GM19238 (cell line): Measurements from ENCODE around the gene ATG16L2.

Source experiments
- DNase-seq: peaks from one replicate; pipeline ENCODE4 v3.0.0; 2011; ENCODE audit warnings: low spot score; ENCODE audit not compliant: insufficient read length

The ATG16L2 gene

GRCh38 chr11:72814286-72815109 lies at the start of gene ATG16L2:
ATG16L2 (plus strand) TSS chr11:72814411; CDS start chr11:72814446, 35 bp downstream.
- DNase-seq, result peak; percentile 89

- no peak for DNase-seq
These were observed 49.7 kb upstream of the ATG16L2 start for GRCh38 chr11:72764503-72764902.

GRCh38 chr11:72766152-72766902 lies 47.9 kb upstream of the ATG16L2 start:
- DNase-seq, result no peak

GRCh38 chr11:72767203-72768062 lies 46.8 kb upstream of the ATG16L2 start:
- DNase-seq, result no peak

GRCh38 chr11:72768581-72768980 lies 45.6 kb upstream of the ATG16L2 start:
- no peak for DNase-seq

- no peak for DNase-seq
These were observed 44.5 kb upstream of the ATG16L2 start for GRCh38 chr11:72769680-72770079.

GRCh38 chr11:72770799-72771198 lies 43.4 kb upstream of the ATG16L2 start:
- no peak for DNase-seq

- DNase-seq, result no peak
These were observed 42.7 kb upstream of the ATG16L2 start for GRCh38 chr11:72771507-72771906.

GRCh38 chr11:72772059-72772458 lies 42.2 kb upstream of the ATG16L2 start:
- DNase-seq, result no peak

- DNase-seq, result no peak
These were observed 40.9 kb upstream of the ATG16L2 start for GRCh38 chr11:72773291-72773690.

- no peak for DNase-seq
These were observed 40.5 kb upstream of the ATG16L2 start for GRCh38 chr11:72773696-72774095.

GRCh38 chr11:72774499-72774898 lies 39.7 kb upstream of the ATG16L2 start:
- DNase-seq, result no peak

GRCh38 chr11:72775288-72776110 lies 38.7 kb upstream of the ATG16L2 start:
- DNase-seq, result no peak

- no peak for DNase-seq
These were observed 37.9 kb upstream of the ATG16L2 start for GRCh38 chr11:72776117-72776843.

GRCh38 chr11:72776844-72777754 lies 37.1 kb upstream of the ATG16L2 start:
- DNase-seq, result no peak

- DNase-seq, result no peak
These were observed 36.4 kb upstream of the ATG16L2 start for GRCh38 chr11:72777755-72778278.

- no peak for DNase-seq
These were observed 35.4 kb upstream of the ATG16L2 start for GRCh38 chr11:72778535-72779494.
